PC-9 (cell line): ENCODE measurements around the gene VPS36.
"Not testable (repeated sequence)": the region's sequence is repeated elsewhere in the genome, so short reads cannot be mapped to it uniquely, and the experiment has no call there.

Source experiments
- EZH2 ChIP-seq: fragments of 200-600 bp; sonication (generic); IDR thresholded peaks from 2 replicates; pipeline ENCODE4 v1.8.0; 2017; ENCODE audit warnings: antibody characterized with exemption, low read depth
- TF ChIP-seq, protein P1 (sequence below): fragments of 200-600 bp; sonication (generic); conservative IDR thresholded peaks from 2 replicates; pipeline ENCODE4 v1.6.1; 2017; ENCODE audit warnings: mixed run types, antibody characterized with exemption, mild to moderate bottlenecking, moderate library complexity

DNA sequence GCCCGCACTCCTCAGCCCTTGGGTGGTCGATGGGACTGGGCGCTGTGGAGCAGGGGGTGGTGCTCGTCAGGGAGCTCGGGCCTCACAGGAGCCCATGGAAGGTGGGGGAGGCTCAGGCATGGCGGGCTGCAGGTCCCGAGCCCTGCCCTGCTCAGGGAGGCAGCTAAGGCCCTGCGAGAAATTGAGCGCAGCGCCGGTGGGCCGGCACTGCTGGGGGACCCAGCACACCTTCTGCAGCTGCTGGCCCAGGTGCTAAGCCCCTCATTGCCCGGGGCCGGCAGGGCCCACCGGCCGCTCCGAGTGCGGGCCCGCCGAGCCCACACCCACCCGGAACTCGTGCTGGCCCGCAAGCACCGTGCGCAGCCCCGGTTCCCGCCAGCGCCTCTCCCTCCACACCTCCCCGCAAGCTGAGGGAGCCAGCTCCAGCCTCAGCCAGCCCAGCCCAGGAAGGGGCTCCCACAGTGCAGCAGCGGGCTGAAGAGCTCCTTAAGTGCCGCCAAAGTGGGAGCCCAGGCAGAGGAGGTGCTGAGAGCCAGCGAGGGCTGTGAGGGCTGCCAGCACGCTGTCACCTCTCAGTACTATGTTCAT lies 42.3 kb downstream of the VPS36 start:
- TF ChIP-seq, protein P1, sequence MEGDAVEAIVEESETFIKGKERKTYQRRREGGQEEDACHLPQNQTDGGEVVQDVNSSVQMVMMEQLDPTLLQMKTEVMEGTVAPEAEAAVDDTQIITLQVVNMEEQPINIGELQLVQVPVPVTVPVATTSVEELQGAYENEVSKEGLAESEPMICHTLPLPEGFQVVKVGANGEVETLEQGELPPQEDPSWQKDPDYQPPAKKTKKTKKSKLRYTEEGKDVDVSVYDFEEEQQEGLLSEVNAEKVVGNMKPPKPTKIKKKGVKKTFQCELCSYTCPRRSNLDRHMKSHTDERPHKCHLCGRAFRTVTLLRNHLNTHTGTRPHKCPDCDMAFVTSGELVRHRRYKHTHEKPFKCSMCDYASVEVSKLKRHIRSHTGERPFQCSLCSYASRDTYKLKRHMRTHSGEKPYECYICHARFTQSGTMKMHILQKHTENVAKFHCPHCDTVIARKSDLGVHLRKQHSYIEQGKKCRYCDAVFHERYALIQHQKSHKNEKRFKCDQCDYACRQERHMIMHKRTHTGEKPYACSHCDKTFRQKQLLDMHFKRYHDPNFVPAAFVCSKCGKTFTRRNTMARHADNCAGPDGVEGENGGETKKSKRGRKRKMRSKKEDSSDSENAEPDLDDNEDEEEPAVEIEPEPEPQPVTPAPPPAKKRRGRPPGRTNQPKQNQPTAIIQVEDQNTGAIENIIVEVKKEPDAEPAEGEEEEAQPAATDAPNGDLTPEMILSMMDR, result not testable (repeated sequence)
- TF ChIP-seq EZH2, result not testable (repeated sequence)
